Pancreas (tissue), 10 donors: ENCODE measurements around the gene DUSP1. TPM values are rescaled to one million over a fixed set of nuclear protein-coding genes. Genes with fewer than 3 reads are reported as not detected.
A peak's percentile ranks its signal among the peaks of the same experiment; 100 is the strongest.

ENCODE experiments used
- ATAC-seq, 4 donors: fragments of 200-7000 bp; cut with Tn5 transposase; one replicate each; pipeline versions ENCODE4 v1.8.0 to v1.9.1; 2020; ENCODE audit warnings: mild to moderate bottlenecking in 4 of 4, moderate library complexity in 4 of 4
- DNase-seq, 6 donors: peaks; one replicate each; pipeline ENCODE4 v3.0.0-alpha.2; 2020
- FAIRE-seq: peaks from 2 replicates; lab custom pipeline; 2012; peaks lifted over from hg19 to GRCh38; lab: Jason Lieb, UNC
- H3K27ac ChIP-seq, 4 donors: fragments of 200-600 bp; sonication (generic); 1 replicate in 3 of 4; 2 replicates in 1 of 4; pipeline versions ENCODE4 v1.5.0 to v1.8.0; 2020
- H3K27me3 ChIP-seq, 4 donors: fragments of 200-600 bp; one replicate each; pipeline ENCODE4 v1.8.0; 2021
- H3K36me3 ChIP-seq, 3 donors: fragments of 200-600 bp; sonication (generic) in 1 of 3; one replicate each; pipeline versions ENCODE4 v1.5.0 to v1.8.0; 2020 to 2021
- H3K4me1 ChIP-seq, 3 donors: fragments of 200-600 bp; one replicate each; pipeline ENCODE4 v1.8.0; 2021
- H3K4me3 ChIP-seq, 4 donors: fragments of 200-600 bp; sonication (generic) in 2 of 4; one replicate each; pipeline versions ENCODE4 v1.5.0 to v1.8.0; 2020 to 2021
- H3K9me3 ChIP-seq, 4 donors: fragments of 200-600 bp; one replicate each; pipeline ENCODE4 v1.8.0; 2021
- WGBS, 2 donors: extraction: QIAGEN DNeasy Blood & Tissue Kit; methylation state at CpG; one replicate each; pipeline ENCODE4 v1.1.7; 2013; 5-methylcytosine and 5-hydroxymethylcytosine counted together
- intact Hi-C, 3 donors: fragments of 100-400 bp; cut with DNase I; formaldehyde crosslinking; loops; one replicate each; pipeline versions ENCODE4 v1.11.1 to v1.14.2; 2022
- polyA plus RNA-seq, 2 donors: library from polyadenylated mRNA; stranded (reverse); fragments of 200-250 nt; gene quantifications; one replicate each; pipeline ENCODE4 v1.2.3, GENCODE V29; 2013
- total RNA-seq, 6 donors: library from RNA; stranded (reverse); fragmentation: NEBNext Ultra II Directional in 4 of 6; extraction: Animal tissue kit (Norgen Biotek cat#: 25700) in 4 of 6; gene quantifications; one replicate each; pipeline versions ENCODE4 v1.2.1 to v1.2.4, GENCODE V29; 2021 to 2023
- TF ChIP-seq, protein P1 (sequence below), 4 donors: fragments of 200-600 bp; sonication (generic) in 3 of 4; IDR thresholded peaks; one replicate each; pipeline versions ENCODE4 v1.5.0 to v1.8.0; 2021; ENCODE audit warnings: antibody characterized with exemption in 4 of 4
- donor health status: healthy with polysubstance abuse.
- donor health status: DM: no; HTN: no; CAD: no; lungs with moderate emphysema.
- donor health status: DM: no; HTN: no; CAD: no.
- donor health status: control.
- donor health status: control.
- donor health status: Bipolar disorder and iron deficiency.
- donor health status: DM: yes; HTN: yes; CAD: no.
- donor health status: DM: no; HTN: no; CAD: no.
- donor health status: DM: no; HTN: no; CAD: no.
- donor health status: DM: yes; HTN: yes; CAD: no.

DUSP1 gene
- total and polyA plus RNA-seq, 8 donors = 18.6 to 198 (median 55.5) TPM

DNA sequence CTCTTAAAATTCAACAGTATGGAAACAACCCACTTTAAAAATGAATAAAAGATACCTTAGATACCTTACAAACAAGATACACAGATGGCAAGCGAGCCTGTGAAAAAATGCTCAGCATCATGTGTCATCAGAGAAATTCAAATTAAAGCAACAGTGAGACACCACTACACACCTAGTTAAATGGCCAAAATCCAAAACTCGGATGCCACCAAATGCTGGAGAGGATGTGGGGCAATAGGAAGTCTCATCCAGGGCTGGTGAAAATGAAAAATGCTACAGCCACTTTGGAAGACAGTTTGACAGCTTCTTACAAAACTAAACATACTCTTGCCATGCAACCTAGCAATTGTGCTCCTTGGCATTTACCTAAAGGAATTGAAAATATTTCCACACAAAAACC, 17.9 kb downstream of the DUSP1 start:
- intact Hi-C loops = no loop called here
- no peak for ATAC-seq
- TF ChIP-seq, protein P1, sequence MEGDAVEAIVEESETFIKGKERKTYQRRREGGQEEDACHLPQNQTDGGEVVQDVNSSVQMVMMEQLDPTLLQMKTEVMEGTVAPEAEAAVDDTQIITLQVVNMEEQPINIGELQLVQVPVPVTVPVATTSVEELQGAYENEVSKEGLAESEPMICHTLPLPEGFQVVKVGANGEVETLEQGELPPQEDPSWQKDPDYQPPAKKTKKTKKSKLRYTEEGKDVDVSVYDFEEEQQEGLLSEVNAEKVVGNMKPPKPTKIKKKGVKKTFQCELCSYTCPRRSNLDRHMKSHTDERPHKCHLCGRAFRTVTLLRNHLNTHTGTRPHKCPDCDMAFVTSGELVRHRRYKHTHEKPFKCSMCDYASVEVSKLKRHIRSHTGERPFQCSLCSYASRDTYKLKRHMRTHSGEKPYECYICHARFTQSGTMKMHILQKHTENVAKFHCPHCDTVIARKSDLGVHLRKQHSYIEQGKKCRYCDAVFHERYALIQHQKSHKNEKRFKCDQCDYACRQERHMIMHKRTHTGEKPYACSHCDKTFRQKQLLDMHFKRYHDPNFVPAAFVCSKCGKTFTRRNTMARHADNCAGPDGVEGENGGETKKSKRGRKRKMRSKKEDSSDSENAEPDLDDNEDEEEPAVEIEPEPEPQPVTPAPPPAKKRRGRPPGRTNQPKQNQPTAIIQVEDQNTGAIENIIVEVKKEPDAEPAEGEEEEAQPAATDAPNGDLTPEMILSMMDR (IDR thresholded peaks at IDR 0.05) = no peak

DNA sequence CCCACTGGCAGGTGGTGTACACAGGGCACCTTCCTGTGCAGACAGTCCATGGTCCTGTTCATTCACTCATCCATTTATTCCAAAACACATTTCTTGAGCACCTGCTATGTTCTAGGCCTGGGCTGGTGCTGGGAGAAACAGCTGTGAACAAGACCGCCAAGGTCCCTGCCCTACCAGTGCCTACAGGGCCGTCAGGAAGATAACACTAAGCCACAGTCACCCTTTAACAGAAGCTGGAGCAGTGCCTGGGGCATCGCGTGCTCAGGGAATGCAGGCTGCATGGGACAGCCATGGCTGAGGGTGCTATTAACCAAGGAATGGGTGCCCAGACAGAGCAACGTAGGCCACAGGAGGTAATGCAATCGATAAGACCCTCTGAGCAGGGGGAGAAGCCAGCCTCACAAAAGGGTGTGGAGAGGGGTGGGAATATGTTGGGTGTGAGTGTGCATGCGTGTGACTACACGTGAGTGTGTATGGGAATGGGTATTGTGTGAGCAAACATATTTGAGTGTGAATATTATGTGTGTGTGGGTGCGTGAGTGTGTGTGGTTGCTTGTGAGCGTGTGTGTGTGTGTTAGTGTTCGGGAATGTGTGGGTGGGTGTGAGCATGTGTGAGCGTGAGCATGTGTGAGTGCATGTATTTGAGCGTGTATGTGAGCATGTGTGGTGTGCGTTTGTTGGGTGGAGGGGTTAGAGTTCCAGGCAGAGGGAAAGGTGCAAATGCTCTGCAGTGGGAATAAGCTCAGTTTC, 19.1 kb downstream of the DUSP1 start:
- no peak for FAIRE-seq
- ATAC-seq = peak; percentile 13 to 71 (median 36)
- no peaks in the 10 kb centered on the region for H3K4me1 ChIP-seq
- H3K27me3 ChIP-seq = no peaks in the 10 kb centered on the region
- H3K36me3 ChIP-seq = no peaks in the 10 kb centered on the region
- 74 to 82% methylated on average over 14 of the region's 14 CpGs for WGBS, 2 donors
- DNase-seq = peak in 1 of 6 donors; percentile 32
- no peaks in the 10 kb centered on the region for H3K9me3 ChIP-seq
- H3K27ac ChIP-seq = no peak overlapping the region
- TF ChIP-seq, protein P1 (IDR thresholded peaks at IDR 0.05) = no peak
- H3K4me3 ChIP-seq = no peak overlapping the region
- intact Hi-C loops = no loop called here

More for the DNA sequence above, 17.9 kb downstream of the DUSP1 start:
- Histone ChIP-seq H3K27me3 (no peaks in the 10 kb centered on the region), H3K4me3 (no peak overlapping the region), H3K36me3 (no peaks in the 10 kb centered on the region), H3K4me1 (no peaks in the 10 kb centered on the region), H3K9me3 (no peaks in the 10 kb centered on the region), H3K27ac (no peak overlapping the region)
- 47 to 51% methylated on average over 2 of the region's 2 CpGs for WGBS, 2 donors
- FAIRE-seq = no peak
- DNase-seq = no peak

DNA sequence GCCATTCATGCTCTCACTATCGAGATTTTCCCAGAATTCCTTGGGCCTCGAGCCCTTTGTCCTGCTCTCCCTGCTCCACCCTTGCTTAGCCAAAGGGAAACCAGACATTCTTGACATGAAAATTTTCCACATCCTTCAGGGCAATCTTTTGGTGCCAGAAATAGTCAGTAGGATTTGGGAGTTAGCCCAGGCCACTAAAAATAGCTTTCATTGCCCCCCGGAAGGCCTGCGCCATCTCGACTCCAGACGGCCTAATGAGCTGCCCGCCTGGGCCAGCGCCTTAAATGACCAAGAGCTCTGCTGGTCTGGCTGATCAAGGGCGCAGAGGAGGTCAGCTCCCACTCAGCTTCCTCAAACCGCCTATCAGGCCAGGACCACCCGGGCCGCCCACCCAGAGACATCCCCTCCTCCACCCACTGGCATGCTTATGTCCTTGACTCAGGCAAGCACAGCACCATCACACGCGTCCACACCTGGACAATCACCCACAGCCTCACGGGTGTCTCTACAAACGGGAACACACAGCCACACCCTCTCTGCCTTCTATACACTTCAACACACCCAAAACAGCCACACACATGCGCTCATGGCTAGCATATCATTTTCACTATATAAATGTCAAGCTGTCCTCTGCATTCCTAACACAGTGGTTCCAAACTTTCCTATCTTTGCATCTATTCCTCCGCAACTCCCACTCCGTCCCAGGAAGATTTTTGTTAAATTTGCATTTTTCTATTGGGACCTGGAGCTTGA, 20.9 kb downstream of the DUSP1 start:
- TF ChIP-seq, protein P1 (IDR thresholded peaks at IDR 0.05) = no peak
- no peak for FAIRE-seq
- Histone ChIP-seq H3K4me3 (no peak overlapping the region), H3K27me3 (no peaks in the 10 kb centered on the region), H3K9me3 (no peaks in the 10 kb centered on the region), H3K36me3 (no peaks in the 10 kb centered on the region), H3K4me1 (no peaks in the 10 kb centered on the region), H3K27ac (no peak overlapping the region)
- no peak for DNase-seq
- no peak for ATAC-seq
- 53 to 59% methylated on average over 19 of the region's 19 CpGs for WGBS, 2 donors
- intact Hi-C loops = no loop called here

DNA sequence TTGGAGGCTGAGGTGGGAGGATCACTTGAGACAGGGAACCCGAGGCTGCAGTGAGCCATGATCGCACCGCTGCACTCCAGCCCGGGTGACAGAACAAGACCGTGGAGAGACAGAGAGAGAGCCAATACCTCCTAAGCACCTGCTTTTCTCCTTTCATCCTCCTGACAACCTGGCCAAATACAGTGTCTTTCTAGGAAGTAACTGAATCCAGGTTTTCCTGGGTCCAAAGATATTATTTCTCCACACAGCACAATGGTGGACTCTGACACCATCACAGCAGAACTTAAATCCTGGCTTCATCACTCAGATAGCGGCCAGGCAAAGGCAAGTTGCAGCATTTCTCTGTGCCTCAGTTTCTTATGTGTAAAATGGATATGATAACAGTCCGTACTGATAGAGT, 21.9 kb downstream of the DUSP1 start:
- DNase-seq (no peak), ATAC-seq (no peak), FAIRE-seq (no peak)
- intact Hi-C loops = no loop called here
- WGBS, 2 donors = 88% methylated on average over 7 of the region's 7 CpGs
- Histone ChIP-seq H3K36me3 (no peaks in the 10 kb centered on the region), H3K9me3 (no peaks in the 10 kb centered on the region), H3K27me3 (no peaks in the 10 kb centered on the region), H3K4me3 (no peak overlapping the region), H3K4me1 (peaks cover 0 to 2% (median under 1%) of the 10 kb centered on the region in 3 donors), H3K27ac (no peak overlapping the region)
- TF ChIP-seq, protein P1 (IDR thresholded peaks at IDR 0.05) = no peak
